WERI-Rb-1 (cell line): ENCODE measurements around the gene TTC28.

Source experiments
- DNase-seq: peaks from one replicate; pipeline ENCODE4 v3.0.0-alpha.2; 2020
- H3K27ac ChIP-seq: fragments of 250-450 bp; sonication (Bioruptor Pico); 2 replicates; pipeline ENCODE4 v1.5.1; 2020; ENCODE audit warnings: mild to moderate bottlenecking, moderate library complexity
- H3K27me3 ChIP-seq: fragments of 250-450 bp; sonication (Bioruptor Pico); 2 replicates; pipeline ENCODE4 v1.5.1; 2021; ENCODE audit warnings: mild to moderate bottlenecking, low read depth, moderate library complexity; ENCODE audit not compliant: insufficient read depth, severe bottlenecking
- H3K36me3 ChIP-seq: fragments of 250-450 bp; sonication (Bioruptor Pico); 2 replicates; pipeline ENCODE4 v1.5.1; 2020; ENCODE audit warnings: mild to moderate bottlenecking, moderate library complexity
- H3K4me3 ChIP-seq: 2 replicates; pipeline ENCODE4 v1.5.1; 2011; ENCODE audit warnings: low read depth, mild to moderate bottlenecking, control low read depth, low read length
- H3K9me3 ChIP-seq: fragments of 250-450 bp; sonication (Bioruptor Pico); 2 replicates; pipeline ENCODE4 v1.5.1; 2021; ENCODE audit warnings: mild to moderate bottlenecking, moderate library complexity; ENCODE audit not compliant: severe bottlenecking
- CTCF ChIP-seq: IDR thresholded peaks from 2 replicates; pipeline ENCODE4 v1.5.1; 2011; ENCODE audit warnings: low read depth, mild to moderate bottlenecking, control low read depth, inconsistent platforms, low read length

Gene TTC28

GRCh38 chr22:27978802-27979201 is 700.8 kb downstream of the TTC28 start:
- Histone ChIP-seq H3K27me3 (no peaks in the 10 kb centered on the region), H3K9me3 (no peaks in the 10 kb centered on the region), H3K27ac (no peak overlapping the region), H3K4me3 (no peak overlapping the region), H3K36me3 (peaks cover 17% of the 10 kb centered on the region)
- no peak for TF ChIP-seq CTCF
- no peak for DNase-seq

- DNase-seq, result no peak
- Histone ChIP-seq H3K36me3 (peaks cover 14% of the 10 kb centered on the region), H3K27me3 (no peaks in the 10 kb centered on the region), H3K4me3 (no peak overlapping the region), H3K9me3 (no peaks in the 10 kb centered on the region), H3K27ac (no peak overlapping the region)
- TF ChIP-seq CTCF, result no peak
Observed at GRCh38 chr22:27978317-27978716, 701.3 kb downstream of the TTC28 start.

DNA sequence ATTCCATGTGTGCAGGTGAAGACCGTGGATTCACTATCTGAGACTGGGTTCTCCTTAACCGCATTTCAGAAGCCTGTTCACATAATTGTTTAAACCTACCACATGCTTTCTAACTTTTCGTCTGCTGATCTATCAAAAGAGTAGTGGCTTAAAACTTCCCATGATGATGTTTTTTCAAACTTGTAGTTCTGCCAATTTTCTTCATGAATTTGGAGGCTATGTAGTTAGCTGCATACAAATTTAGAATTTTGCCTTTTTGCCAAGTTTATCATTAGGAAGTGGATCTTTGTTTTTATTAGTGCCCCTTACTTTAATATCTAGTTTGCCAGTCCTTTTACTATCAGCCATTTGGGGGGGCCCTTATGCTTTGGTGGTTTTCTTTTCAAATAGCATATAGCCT is 703.1 kb downstream of the TTC28 start:
- Histone ChIP-seq H3K27me3 (no peaks in the 10 kb centered on the region), H3K9me3 (peaks cover 3% of the 10 kb centered on the region), H3K27ac (no peak overlapping the region), H3K36me3 (no peaks in the 10 kb centered on the region; the same call in 1 of the 2 replicates), H3K4me3 (no peak overlapping the region)
- no peak for TF ChIP-seq CTCF
- DNase-seq, result no peak

- no peaks in the 10 kb centered on the region; the same call in 1 of the 2 replicates for H3K36me3 ChIP-seq
- no peak overlapping the region for H3K27ac ChIP-seq
- no peak overlapping the region for H3K4me3 ChIP-seq
- no peaks in the 10 kb centered on the region for H3K27me3 ChIP-seq
- no peak for TF ChIP-seq CTCF
- H3K9me3 ChIP-seq, result peaks cover 3% of the 10 kb centered on the region
- DNase-seq, result no peak
Observed at GRCh38 chr22:27975381-27976013, 704.1 kb downstream of the TTC28 start.

- Histone ChIP-seq H3K27ac (no peak overlapping the region), H3K27me3 (no peaks in the 10 kb centered on the region), H3K9me3 (peaks cover 3% of the 10 kb centered on the region), H3K4me3 (no peak overlapping the region), H3K36me3 (no peaks in the 10 kb centered on the region)
- DNase-seq, result no peak
- no peak for TF ChIP-seq CTCF
Observed at GRCh38 chr22:27973846-27974245, 705.8 kb downstream of the TTC28 start.
